ENCODE data around the gene RPRD1B. TPM values are rescaled to one million over a fixed set of nuclear protein-coding genes. Genes with fewer than 3 reads are reported as not detected.

Gene RPRD1B
- total and polyA plus RNA-seq, 2 of the 13 experiments (the other 11 are each of a cell fraction or from before 2014, with no cell fraction given), result 31.1 to 41.5 TPM

DNA sequence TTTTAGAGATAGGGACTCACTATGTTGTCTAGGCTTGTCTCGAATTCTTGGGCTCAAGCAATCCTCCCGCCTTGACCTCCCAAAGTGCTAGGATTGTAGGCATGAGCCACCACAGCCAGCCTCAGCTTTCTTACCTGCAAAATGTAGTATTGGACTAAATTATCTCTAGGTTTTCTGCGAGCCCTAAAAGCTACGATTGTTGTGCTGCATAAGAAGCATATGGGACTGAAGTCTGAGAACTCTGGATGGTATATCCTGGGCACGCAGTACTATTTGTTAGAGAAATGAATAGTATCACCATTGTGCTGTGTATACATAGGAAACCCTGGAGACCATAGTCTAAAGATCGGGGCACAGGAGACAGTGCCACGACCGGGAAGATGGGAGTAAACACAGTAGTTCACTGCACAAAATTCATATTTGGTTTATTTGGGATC is 60.1 kb downstream of the RPRD1B start:
- Histone ChIP-seq H3K9me3 (ENCODE audit: low read length) (no peaks in the 10 kb centered on the region), H4K20me1 (ENCODE audit: insufficient read depth, low read length) (no peaks in the 10 kb centered on the region), H3K79me2 (ENCODE audit: insufficient read depth, low read length) (no peaks in the 10 kb centered on the region), H3K36me3 (replicated peaks in 1 of 2; ENCODE audit: control insufficient read depth in 1 of 2, insufficient read depth in 2 of 2, low read length in 2 of 2) (peaks cover 19 to 31% of the 10 kb centered on the region in 2 experiments), H3K4me3 (replicated peaks in 1 of 3; ENCODE audit: insufficient read depth in 1 of 3, low read depth in 2 of 3, low read length in 3 of 3) (peak overlapping the region in 1 of 3 experiments; percentile 5; a peak in 1 of 6 replicates), H2AFZ (ENCODE audit: low read length) (no peak overlapping the region), H3K27ac (ENCODE audit: extremely low read length, insufficient read depth, low read length) (peak overlapping the region; percentile 66), H3K27me3 (ENCODE audit: control insufficient read depth in 1 of 2, insufficient read depth in 2 of 2, low read length in 2 of 2) (no peaks in the 10 kb centered on the region), H3K4me1 (ENCODE audit: insufficient read depth, low read length) (peaks cover 44% of the 10 kb centered on the region), H3K9ac (ENCODE audit: insufficient read depth, low read depth, low read length) (peak overlapping the region; percentile 14; the same call in 1 of the 2 replicates), H3K4me2 (ENCODE audit: low read depth, low read length) (peak overlapping the region; percentile 60)
- ATAC-seq (peak; percentile 88), DNase-seq (ENCODE audit: low spot score) (peak; percentile 83), FAIRE-seq (no peak)
- no TSS peak for BruUV-seq (replicated peaks)
- ChIA-PET CTCF (ENCODE audit: low intra/inter-chr PET ratio, low total read pairs) (no interaction called here), POLR2A (interaction anchor here (1.1 to 3.2 kb wide), 10 partner anchors 10 to 342 kb away, joined by 4 to 20 read pairs (median 5); partner anchors contain the start of genes RPRD1B, SNHG17 and TTI1)
- WGBS (ENCODE audit: low lambda C conversion rate), result 37% methylated on average over 8 of the region's 8 CpGs
- intact Hi-C loops (cut with micrococcal nuclease; ENCODE audit: unreplicated experiment) (no loop called here), in situ Hi-C loops (cut with HindIII; ENCODE audit: extremely low pct_ligation_motif_present, low pct_unique_long_range_greater_than_20kb) (no loop called here)
- peak; percentile 54; the same call in 1 of the 2 replicates for TF ChIP-seq MIER3 (CRISPR knock-in tag; IDR thresholded peaks at IDR 0.05; ENCODE audit: borderline replicate concordance)
- TF ChIP-seq EP300 (IDR thresholded peaks at IDR 0.05; ENCODE audit: low read depth in 2 of 2, low read length in 2 of 2), result peak in 1 of 2 experiments; percentile 75; a peak in 2 of 4 replicates
- 0 out of 2 replicates have a peak, but pooled peaks have one; percentile 49 for TF ChIP-seq EP300 (CRISPR knock-in tag; IDR thresholded peaks at IDR 0.05; ENCODE audit: borderline replicate concordance)
- TF ChIP-seq CHD4 (IDR thresholded peaks at IDR 0.05; ENCODE audit: borderline replicate concordance, low read length), result 0 out of 2 replicates have a peak, but pooled peaks have one; percentile 4
- TF ChIP-seq FOXK1 (CRISPR knock-in tag; IDR thresholded peaks at IDR 0.05; ENCODE audit: borderline replicate concordance, low read depth), result peak; percentile 36; the same call in 1 of the 2 replicates
- TF ChIP-seq MIXL1 (CRISPR knock-in tag; IDR thresholded peaks at IDR 0.05), result peak; percentile 76
- TF ChIP-seq WIZ (CRISPR knock-in tag; IDR thresholded peaks at IDR 0.05), result 0 out of 2 replicates have a peak, but pooled peaks have one; percentile 35
- no peak for TF ChIP-seq TP53 (CRISPR knock-in tag; conservative IDR thresholded peaks at IDR 0.05)
- peak; percentile 68 for TF ChIP-seq SOX13 (IDR thresholded peaks at IDR 0.05)
- peak in 1 of 2 experiments; percentile 88; a peak in 2 of 4 replicates for TF ChIP-seq SOX13 (CRISPR knock-in tag; conservative IDR thresholded peaks at IDR 0.05 in 1 of 2, IDR thresholded peaks at IDR 0.05 in 1 of 2)
- peak; percentile 81 for TF ChIP-seq BCL6 (CRISPR knock-in tag; IDR thresholded peaks at IDR 0.05)
- 0 out of 2 replicates have a peak, but pooled peaks have one; percentile 27 for TF ChIP-seq ZNF766 (CRISPR knock-in tag; IDR thresholded peaks at IDR 0.05; ENCODE audit: borderline replicate concordance)
- TF ChIP-seq, protein P1, sequence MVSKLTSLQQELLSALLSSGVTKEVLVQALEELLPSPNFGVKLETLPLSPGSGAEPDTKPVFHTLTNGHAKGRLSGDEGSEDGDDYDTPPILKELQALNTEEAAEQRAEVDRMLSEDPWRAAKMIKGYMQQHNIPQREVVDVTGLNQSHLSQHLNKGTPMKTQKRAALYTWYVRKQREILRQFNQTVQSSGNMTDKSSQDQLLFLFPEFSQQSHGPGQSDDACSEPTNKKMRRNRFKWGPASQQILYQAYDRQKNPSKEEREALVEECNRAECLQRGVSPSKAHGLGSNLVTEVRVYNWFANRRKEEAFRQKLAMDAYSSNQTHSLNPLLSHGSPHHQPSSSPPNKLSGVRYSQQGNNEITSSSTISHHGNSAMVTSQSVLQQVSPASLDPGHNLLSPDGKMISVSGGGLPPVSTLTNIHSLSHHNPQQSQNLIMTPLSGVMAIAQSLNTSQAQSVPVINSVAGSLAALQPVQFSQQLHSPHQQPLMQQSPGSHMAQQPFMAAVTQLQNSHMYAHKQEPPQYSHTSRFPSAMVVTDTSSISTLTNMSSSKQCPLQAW (CRISPR knock-in tag; IDR thresholded peaks at IDR 0.05), result 0 out of 2 replicates have a peak, but pooled peaks have one; percentile 34
- peak; percentile 60 for TF ChIP-seq PHF5A (CRISPR knock-in tag; IDR thresholded peaks at IDR 0.05; ENCODE audit: low read depth, unreplicated experiment)
- no peak for TF ChIP-seq RELA (CRISPR knock-in tag; IDR thresholded peaks at IDR 0.05)
- TF ChIP-seq ZNF343 (CRISPR knock-in tag; IDR thresholded peaks at IDR 0.05), result no peak
- TF ChIP-seq GFI1 (CRISPR knock-in tag; IDR thresholded peaks at IDR 0.05; ENCODE audit: borderline replicate concordance), result 0 out of 2 replicates have a peak, but pooled peaks have one; percentile 10
- TF ChIP-seq, protein P2, sequence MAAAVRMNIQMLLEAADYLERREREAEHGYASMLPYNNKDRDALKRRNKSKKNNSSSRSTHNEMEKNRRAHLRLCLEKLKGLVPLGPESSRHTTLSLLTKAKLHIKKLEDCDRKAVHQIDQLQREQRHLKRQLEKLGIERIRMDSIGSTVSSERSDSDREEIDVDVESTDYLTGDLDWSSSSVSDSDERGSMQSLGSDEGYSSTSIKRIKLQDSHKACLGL (CRISPR knock-in tag; IDR thresholded peaks at IDR 0.05), result no peak
- TF ChIP-seq GATA4 (IDR thresholded peaks at IDR 0.05; ENCODE audit: borderline replicate concordance, low read depth), result 0 out of 2 replicates have a peak, but pooled peaks have one; percentile 41
- no peak for TF ChIP-seq CBX1 (IDR thresholded peaks at IDR 0.05; ENCODE audit: low read depth)
- TF ChIP-seq TGIF2 (CRISPR knock-in tag; IDR thresholded peaks at IDR 0.05), result 0 out of 2 replicates have a peak, but pooled peaks have one; percentile 20
- peak; percentile 63; the same call in 1 of the 2 replicates for TF ChIP-seq ZBTB38 (CRISPR knock-in tag; IDR thresholded peaks at IDR 0.05)
- TF ChIP-seq BHLHE40 (IDR thresholded peaks at IDR 0.05; ENCODE audit: low read length), result no peak
- peak; percentile 51; the same call in 1 of the 2 replicates for TF ChIP-seq ZMYM3 (CRISPR knock-in tag; IDR thresholded peaks at IDR 0.05)
- TF ChIP-seq NCOA2 (CRISPR knock-in tag; IDR thresholded peaks at IDR 0.05), result peak; percentile 73; the same call in 1 of the 2 replicates
- TF ChIP-seq RFX5 (IDR thresholded peaks at IDR 0.05; ENCODE audit: low read depth, low read length), result no peak
